ENCODE results near the gene EIF3B.

Gene EIF3B

GRCh38 chr7:2359610-2360009, 5.0 kb downstream of the EIF3B start:
- H3K4me3 ChIP-seq (ENCODE audit: low read depth, low read length), result no peak overlapping the region
- no peak for TF ChIP-seq CTCF (IDR thresholded peaks at IDR 0.05; ENCODE audit: low read depth, low read length)

GRCh38 chr7:2360796-2361195, 6.2 kb downstream of the EIF3B start:
- no peak for TF ChIP-seq CTCF (IDR thresholded peaks at IDR 0.05; ENCODE audit: low read depth, low read length)
- H3K4me3 ChIP-seq (ENCODE audit: low read depth, low read length), result no peak overlapping the region

- H3K4me3 ChIP-seq (ENCODE audit: low read depth, low read length), result no peak overlapping the region
- TF ChIP-seq CTCF (IDR thresholded peaks at IDR 0.05; ENCODE audit: low read depth, low read length), result no peak
Measured at GRCh38 chr7:2362385-2363088, 7.9 kb downstream of the EIF3B start.

- TF ChIP-seq CTCF (IDR thresholded peaks at IDR 0.05; ENCODE audit: low read depth, low read length), result no peak
- H3K4me3 ChIP-seq (ENCODE audit: low read depth, low read length), result no peak overlapping the region
Measured at GRCh38 chr7:2369139-2369538, 14.5 kb downstream of the EIF3B start.

GRCh38 chr7:2371329-2371728, 16.7 kb downstream of the EIF3B start:
- no peak overlapping the region for H3K4me3 ChIP-seq (ENCODE audit: low read depth, low read length)
- TF ChIP-seq CTCF (IDR thresholded peaks at IDR 0.05; ENCODE audit: low read depth, low read length), result no peak

- no peak overlapping the region for H3K4me3 ChIP-seq (ENCODE audit: low read depth, low read length)
- no peak for TF ChIP-seq CTCF (IDR thresholded peaks at IDR 0.05; ENCODE audit: low read depth, low read length)
Measured at GRCh38 chr7:2372724-2373123, 18.1 kb downstream of the EIF3B start.

- no peak overlapping the region for H3K4me3 ChIP-seq (ENCODE audit: low read depth, low read length)
- no peak for TF ChIP-seq CTCF (IDR thresholded peaks at IDR 0.05; ENCODE audit: low read depth, low read length)
Measured at GRCh38 chr7:2373124-2373556, 18.5 kb downstream of the EIF3B start.
